GM12875 (cell line): ENCODE data around the gene C10orf95.

Source experiments
- H3K4me3 ChIP-seq: one replicate; pipeline ENCODE4 v1.5.1; 2011; ENCODE audit warnings: low read depth, low read length, control low read depth
- CTCF ChIP-seq: IDR thresholded peaks from 2 replicates; pipeline ENCODE4 v1.5.1; 2011; ENCODE audit warnings: low read depth, mild to moderate bottlenecking, control low read depth, inconsistent platforms, low read length, moderate library complexity, borderline replicate concordance; ENCODE audit not compliant: insufficient read depth

The C10orf95 gene

DNA sequence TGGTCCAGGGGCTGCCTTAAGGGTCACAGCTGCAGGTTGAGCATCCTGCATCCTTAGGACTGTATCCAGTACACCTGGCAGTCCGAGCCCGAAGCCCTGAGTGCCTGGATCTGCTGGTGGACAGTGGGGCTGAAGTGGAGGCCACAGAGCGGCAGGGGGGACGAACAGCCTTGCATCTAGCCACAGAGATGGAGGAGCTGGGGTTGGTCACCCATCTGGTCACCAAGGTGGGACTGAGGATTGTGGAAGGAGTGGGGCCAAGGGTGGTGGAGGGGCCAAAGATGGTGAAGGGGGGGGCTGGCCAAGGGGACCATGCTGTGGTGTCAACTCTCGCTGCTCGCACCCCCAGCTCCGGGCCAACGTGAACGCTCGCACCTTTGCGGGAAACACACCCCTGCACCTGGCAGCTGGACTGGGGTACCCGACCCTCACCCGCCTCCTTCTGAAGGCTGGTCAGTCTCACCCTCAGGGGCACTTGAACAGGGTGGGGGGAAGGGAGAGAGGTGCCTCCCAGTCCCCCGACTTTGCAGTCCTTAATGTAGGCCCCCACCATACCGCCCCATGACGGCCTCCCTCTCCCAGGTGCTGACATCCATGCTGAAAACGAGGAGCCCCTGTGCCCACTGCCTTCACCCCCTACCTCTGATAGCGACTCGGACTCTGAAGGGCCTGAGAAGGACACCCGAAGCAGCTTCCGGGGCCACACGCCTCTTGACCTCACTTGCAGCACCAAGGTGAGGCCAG, 50.6 kb downstream of the C10orf95 start:
- no peak overlapping the region for H3K4me3 ChIP-seq
- no peak for TF ChIP-seq CTCF

DNA sequence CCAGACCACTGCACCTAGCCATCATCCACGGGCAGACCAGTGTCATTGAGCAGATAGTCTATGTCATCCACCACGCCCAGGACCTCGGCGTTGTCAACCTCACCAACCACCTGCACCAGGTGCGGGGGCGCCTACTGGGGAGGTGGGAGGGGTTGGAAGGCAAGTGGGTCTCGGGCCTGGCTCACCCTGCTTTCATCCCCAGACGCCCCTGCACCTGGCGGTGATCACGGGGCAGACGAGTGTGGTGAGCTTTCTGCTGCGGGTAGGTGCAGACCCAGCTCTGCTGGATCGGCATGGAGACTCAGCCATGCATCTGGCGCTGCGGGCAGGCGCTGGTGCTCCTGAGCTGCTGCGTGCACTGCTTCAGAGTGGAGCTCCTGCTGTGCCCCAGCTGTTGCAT, 51.3 kb downstream of the C10orf95 start:
- no peak overlapping the region for H3K4me3 ChIP-seq
- TF ChIP-seq CTCF: no peak
